ENCODE data around the gene SERINC2.
"Not testable (repeated sequence)": the region's sequence is repeated elsewhere in the genome, so short reads cannot be mapped to it uniquely, and the experiment has no call there.

SERINC2 gene

GRCh38 chr1:31472673-31473072 lies 59.7 kb downstream of the SERINC2 start:
- DNase-seq, result not testable (repeated sequence)

- not testable (repeated sequence) for DNase-seq
Observed at GRCh38 chr1:31473508-31473907, 60.5 kb downstream of the SERINC2 start.

GRCh38 chr1:31474567-31474966 lies 61.6 kb downstream of the SERINC2 start:
- DNase-seq, result not testable (repeated sequence)

DNA sequence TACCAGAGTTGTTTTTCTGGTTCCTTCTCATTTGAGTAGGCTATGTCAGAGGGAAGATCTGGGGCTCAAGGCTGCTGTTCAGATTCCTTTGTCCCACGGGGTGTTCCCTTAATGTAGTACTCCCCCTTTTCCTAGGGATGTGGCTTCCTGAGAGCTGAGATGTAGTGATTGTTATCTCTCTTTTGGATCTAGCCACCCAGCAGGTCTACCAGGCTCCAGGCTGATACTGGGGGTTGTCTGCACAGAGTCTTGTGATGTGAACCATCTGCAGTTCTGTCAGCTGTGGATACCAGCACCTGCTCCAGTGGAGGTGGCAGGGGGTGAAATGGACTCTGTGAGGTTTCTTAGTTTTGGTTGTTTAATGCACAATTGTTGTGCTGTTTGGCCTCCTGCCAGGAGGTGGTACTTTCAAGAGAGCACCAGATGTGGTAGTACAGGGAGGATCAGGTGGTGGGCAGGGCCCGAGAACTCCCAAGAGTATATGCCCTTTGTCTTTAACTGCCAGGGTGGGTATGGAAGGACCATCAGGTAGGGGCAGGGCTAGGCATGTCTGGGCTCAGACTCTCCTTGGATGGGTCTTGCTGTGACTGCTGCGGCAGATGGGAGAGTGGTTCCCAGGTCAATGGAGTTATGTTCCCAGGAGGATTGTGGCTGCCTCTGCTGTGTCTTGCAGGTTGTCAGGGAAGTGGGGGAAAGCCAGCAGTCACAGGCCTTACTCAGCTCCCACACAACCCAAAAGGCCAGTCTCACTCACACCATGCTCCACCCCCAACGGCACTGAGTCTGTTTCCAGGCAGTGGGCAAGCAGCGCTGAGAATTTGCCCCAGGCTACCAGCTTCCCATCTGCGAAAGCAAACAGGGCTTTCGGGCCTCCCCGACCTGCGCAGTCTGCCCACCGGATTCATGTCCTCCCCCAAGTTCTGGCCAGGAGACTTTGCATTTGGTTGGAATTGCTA lies 64.2 kb downstream of the SERINC2 start:
- peak; percentile 85 for DNase-seq

- no peak for DNase-seq
Observed at GRCh38 chr1:31478167-31478566, 65.2 kb downstream of the SERINC2 start.

- no peak for DNase-seq
Observed at GRCh38 chr1:31479811-31480210, 66.8 kb downstream of the SERINC2 start.

DNA sequence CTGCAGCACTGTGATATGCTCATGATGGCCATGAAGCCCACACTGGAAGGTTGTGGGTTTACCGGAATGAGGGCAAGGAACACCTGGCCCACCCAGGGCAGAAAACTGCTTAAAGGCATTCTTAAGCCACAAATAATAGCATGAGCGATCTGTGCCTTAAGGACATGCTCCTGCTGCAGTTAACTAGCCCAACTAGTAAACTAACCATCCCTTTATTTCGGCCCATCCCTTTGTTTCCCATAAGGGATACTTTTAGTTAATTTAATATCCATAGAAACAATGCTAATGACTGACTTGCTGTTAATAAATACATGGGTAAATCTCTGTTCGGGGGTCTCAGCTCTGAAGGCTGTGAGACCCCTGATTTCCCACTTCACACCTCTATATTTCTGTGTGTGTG lies 67.4 kb downstream of the SERINC2 start:
- not testable (repeated sequence) for DNase-seq

GRCh38 chr1:31482482-31483011 lies 69.5 kb downstream of the SERINC2 start:
- DNase-seq, result no peak

- DNase-seq, result no peak
Observed at GRCh38 chr1:31483012-31483946, 70.3 kb downstream of the SERINC2 start.

Data from NCI-H187 treated with DMSO at 0.1 percent for 48 hours (cell line).